Left renal pelvis (tissue), 4 donors: ENCODE data around the gene SLC12A7. TPM values are rescaled to one million over a fixed set of nuclear protein-coding genes. Genes with fewer than 3 reads are reported as not detected.

Source experiments
- DNase-seq, 4 donors: peaks; one replicate each; pipeline ENCODE4 v3.0.0-alpha.2; 2013; ENCODE audit warnings: low read depth in 4 of 4, low spot score in 3 of 4
- polyA plus RNA-seq, 4 donors: library from polyadenylated mRNA; unstranded; fragments of 120-200 nt; gene quantifications; one replicate each; pipeline ENCODE4 v1.2.1, GENCODE V29; 2013; ENCODE audit not compliant: insufficient read length in 4 of 4

Gene SLC12A7
- polyA plus RNA-seq, 4 donors, result 24.1 to 41.4 (median 34.1) TPM

GRCh38 chr5:1055896-1056610 lies 55.8 kb downstream of the SLC12A7 start:
- DNase-seq, result no peak

DNA sequence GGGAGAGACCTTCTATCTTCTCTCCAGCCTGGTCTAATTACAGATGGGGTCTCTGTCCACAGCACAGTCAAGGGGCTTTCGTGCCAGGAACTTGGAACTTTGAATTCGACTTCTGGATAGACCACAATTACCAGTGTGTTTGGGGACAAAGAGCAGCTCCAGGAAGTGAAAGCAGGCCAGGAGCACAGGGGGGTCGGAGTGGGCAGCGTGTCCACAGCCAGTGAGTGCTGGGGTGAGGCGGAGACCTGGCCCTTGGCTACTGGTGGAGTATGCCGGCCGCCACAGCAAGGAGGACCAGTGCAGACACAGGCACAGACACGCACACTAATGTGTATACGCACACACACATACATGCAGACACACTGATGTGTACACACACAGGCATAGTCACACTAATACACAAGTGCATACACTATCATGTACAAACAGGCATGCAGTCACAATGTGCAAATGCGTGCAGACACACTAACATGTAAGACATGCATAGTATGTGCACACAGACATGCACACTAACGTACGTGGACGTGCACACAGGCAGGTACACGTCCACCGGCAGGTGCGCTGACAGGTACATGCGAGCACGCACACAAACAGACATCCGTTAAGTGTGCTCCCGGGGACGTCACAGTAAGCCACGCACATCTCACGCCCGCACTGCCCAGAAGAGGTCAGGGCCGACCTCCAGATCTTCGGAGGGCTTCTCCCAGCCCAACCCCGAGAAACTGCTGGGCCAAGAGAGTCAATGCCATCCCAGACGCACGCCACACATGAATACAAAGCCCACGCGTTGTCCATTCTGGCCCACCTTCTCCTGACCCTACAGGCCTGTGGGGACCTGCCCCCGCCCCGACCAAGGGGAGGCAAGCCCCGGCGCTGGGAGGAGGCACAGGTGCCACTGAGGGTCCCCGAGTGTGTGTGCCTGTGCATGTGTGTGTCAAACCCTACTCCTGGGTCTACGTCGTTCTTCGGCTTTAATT lies 56.8 kb downstream of the SLC12A7 start:
- no peak for DNase-seq

- no peak for DNase-seq
Measured at GRCh38 chr5:1054018-1054798, 57.7 kb downstream of the SLC12A7 start.

DNA sequence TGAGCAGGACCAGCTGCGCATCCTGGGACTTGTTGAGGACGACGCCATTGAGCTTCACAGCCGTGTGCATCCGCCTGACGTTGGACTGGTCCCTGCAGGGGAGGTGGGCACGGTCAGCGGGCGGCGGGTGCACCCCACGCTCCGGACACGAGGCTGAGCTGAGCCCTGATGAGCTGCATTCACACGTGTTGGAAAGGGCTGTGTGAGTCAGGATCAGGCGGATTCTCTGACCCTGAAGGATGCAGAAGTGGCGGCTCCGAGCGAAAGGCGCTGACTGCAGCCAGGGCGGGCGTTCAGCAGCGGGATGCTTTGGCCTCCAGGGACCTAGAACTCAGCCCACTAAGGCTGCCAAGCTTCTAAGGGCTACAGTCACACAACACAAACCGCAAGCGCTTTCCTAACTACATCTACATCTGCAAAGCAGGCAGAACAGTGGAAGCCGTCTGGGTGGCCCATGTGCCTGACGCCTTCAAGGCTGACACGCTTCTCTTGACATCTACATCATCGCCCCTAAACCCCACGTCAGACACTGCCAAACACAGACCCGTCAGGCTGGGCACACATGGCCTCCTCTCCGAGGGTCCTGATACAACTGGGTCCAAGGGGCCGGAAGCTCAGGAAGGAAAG lies 58.4 kb downstream of the SLC12A7 start:
- no peak for DNase-seq

- DNase-seq, result no peak
Measured at GRCh38 chr5:1052641-1053390, 59.0 kb downstream of the SLC12A7 start.

DNA sequence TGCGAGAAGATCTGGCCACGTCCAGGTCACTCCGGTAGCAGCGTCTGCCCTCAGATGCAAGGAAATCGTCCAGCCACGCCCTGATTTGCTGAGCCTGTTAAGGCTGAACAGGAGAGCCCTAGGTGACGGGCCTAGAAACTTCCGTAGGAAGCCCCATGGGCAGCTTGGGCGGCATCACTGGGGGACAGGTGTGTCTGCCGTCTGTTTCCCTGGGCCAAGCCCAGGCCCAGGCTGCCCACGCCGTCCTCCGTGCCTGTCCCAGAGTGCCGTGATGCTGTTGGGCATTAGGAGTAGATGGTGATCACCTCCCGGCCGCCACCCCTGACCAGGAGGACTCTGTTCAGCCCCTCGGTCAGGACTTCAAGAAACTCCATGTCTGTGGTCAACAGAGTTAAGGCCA lies 59.8 kb downstream of the SLC12A7 start:
- DNase-seq, result no peak

DNA sequence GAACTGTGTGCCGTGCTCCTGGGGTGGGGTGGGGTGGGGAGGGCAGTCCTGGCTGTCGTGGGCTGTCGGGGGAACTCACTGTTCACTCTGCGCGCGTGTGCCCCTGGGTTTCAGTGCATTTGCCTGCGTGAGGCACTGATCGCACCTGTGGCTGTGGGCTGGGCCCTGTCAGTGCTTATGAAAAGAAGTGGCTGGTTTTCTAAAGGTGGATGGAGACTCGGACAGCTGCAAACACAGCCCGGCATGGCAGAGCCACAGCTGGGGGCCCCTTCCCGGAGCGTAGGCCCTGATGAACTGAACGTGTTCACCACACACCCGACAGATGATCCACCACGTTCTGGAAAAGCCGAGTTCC lies 60.5 kb downstream of the SLC12A7 start:
- DNase-seq, result no peak

- DNase-seq, result no peak
Measured at GRCh38 chr5:1050423-1051365, 61.2 kb downstream of the SLC12A7 start.

DNA sequence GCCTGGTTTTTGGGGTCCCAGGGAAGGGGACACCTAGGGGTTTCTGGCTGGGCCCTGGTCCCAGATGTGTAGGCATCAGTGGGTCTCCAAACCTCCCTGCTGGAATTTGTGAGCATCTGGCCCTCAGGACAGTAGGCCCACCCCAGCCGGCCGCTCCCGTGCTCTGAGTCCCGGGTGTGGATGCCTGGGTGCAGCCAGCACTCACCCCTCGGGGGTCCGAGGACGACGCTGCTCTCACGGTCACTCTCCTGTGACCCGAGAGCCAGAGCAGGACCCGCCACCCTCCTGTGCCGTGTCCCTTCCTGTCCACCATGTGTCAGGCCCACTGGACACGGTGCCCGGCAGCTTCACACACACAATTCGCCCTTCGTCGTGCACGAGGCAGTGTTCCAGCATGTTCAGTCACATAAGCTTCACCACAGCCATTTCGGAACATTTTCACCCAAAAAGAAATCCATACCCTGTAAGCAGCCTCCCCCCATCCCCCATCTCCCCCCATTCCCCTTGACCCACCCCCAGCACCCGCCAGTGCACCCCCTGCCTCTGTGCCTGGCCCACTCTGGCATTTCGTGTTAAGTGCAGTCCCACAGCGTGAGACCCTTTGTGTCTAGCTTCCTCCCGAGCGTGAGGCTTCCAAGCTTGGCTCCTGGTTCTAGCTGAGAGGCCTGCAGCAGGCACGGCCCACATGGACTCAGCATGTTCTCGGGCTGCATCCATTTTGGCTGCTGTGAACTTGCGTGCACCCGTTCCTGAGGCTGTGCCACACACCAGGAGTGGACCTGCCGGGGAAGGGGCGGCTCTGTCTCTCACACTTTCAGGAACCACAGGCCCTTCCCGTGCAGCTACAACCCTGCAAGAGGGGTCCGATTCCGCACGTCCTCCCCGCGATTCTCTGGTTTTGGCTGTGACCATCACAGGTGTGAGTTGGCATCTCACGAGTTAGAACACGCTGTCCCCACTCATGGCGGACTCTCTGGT lies 62.7 kb downstream of the SLC12A7 start:
- DNase-seq, result no peak

DNA sequence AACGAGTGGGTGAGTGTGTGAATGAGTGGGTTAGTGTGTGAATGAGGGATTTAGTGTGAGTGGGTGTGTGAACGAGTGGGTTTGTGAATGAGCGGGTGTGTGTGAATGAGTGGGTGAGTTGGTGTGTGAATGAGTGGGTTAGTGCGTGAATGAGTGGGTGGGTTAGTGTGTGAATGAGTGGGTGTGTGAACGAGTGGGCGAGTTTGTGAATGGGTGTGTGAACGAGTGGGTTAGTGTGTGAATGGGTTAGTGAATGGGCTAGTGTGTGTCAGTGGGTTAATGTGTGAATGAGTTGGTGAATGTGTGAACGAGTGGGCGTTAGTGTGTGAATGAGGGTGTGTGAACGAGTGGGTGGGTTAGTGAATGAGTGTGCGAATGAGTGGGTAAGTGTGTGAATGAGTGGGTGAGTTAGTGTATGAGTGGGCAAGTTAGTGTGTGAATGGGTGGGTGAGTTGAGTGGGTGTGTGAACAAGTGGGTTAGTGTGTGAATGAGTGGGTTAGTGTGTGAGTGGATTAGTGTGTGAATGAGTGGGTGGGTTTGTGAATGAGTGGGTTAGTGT lies 63.6 kb downstream of the SLC12A7 start:
- DNase-seq, result no peak

DNA sequence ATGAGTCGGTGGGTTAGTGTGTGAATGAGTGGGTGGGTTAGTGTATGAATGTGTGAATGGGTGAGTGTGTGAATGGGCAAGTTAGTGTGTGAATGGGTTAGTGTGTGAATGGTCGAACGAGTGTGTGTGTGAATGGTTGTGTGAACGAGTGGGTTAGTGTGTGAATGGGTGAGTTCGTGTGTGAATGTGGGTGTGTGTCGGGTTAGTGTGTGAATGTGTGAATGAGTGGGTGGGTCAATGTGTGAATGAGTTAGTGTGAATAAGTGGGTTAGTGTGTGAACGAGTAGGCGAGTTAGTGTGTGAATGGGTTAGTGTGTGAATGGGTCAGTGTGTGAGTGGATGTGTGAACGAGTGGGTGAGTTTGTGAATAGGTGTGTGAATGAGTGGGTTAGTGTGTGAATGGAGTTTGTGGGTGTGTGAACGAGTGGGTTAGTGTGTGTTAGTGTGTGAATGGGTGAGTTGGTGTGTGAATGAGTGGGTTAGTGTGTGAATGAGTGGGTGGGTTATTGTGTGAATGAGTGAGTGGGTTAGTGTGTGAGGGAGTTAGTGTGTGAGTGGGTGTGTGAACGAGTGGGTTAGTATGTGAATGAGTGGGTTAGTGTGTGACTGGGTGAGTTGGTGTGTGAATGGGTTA lies 64.4 kb downstream of the SLC12A7 start:
- DNase-seq, result no peak

GRCh38 chr5:1045960-1046560 lies 65.8 kb downstream of the SLC12A7 start:
- DNase-seq, result no peak

GRCh38 chr5:1044117-1044516 lies 67.7 kb downstream of the SLC12A7 start:
- DNase-seq, result no peak

GRCh38 chr5:1043327-1043726 lies 68.5 kb downstream of the SLC12A7 start:
- no peak for DNase-seq

DNA sequence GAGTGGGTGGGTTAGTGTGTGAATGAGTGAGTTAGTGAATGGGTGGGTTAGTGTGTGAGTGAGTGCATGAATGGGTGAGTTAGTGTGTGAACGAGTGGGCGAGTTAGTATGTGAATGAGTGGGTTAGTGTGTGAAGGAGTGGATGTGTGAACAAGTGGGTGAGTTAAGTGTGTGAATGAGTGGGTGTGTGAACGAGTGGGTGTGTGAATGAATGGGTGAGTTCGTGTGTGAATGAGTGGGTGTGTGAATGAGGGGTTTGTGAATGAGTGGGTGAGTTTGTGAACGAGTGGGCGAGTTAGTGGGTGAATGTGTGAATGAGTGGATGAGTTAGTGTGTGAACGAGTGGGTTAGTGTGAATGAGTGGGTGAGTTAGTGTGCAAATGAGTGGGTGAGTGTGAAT lies 69.2 kb downstream of the SLC12A7 start:
- DNase-seq, result no peak
